Measurements from ENCODE around the gene ECHS1.
A peak's percentile ranks its signal among the peaks of the same experiment; 100 is the strongest.
"Not testable (repeated sequence)": the region's sequence is repeated elsewhere in the genome, so short reads cannot be mapped to it uniquely, and the experiment has no call there.

Gene ECHS1

GRCh38 chr10:133324198-133324792, 48.9 kb downstream of the ECHS1 start:
- peak; percentile 34 for DNase-seq

GRCh38 chr10:133322064-133322709, 51.0 kb downstream of the ECHS1 start:
- DNase-seq = not testable (repeated sequence)

GRCh38 chr10:133320852-133321422, 52.2 kb downstream of the ECHS1 start:
- DNase-seq = not testable (repeated sequence)

- peak; percentile 50 for DNase-seq
Measured at GRCh38 chr10:133318494-133319127, 54.5 kb downstream of the ECHS1 start.

- DNase-seq = no peak
Measured at GRCh38 chr10:133316732-133317131, 56.4 kb downstream of the ECHS1 start.

- DNase-seq = no peak
Measured at GRCh38 chr10:133316266-133316665, 56.9 kb downstream of the ECHS1 start.

- no peak for DNase-seq
Measured at GRCh38 chr10:133315847-133316246, 57.3 kb downstream of the ECHS1 start.

GRCh38 chr10:133314911-133315310, 58.2 kb downstream of the ECHS1 start:
- no peak for DNase-seq

GRCh38 chr10:133313192-133313591, 60.0 kb downstream of the ECHS1 start:
- DNase-seq = no peak

- no peak for DNase-seq
Measured at GRCh38 chr10:133312769-133313145, 60.4 kb downstream of the ECHS1 start.

All from fibroblast of skin of scalp (primary cell).